Nephron (organoid): ENCODE data around the gene ISLR2.
"Not testable (repeated sequence)": the region's sequence is repeated elsewhere in the genome, so short reads cannot be mapped to it uniquely, and the experiment has no call there.

ENCODE experiments used
- H3K27ac Mint-ChIP-seq, 3 experiments: 2 replicates each; pipeline ENCODE4 v1.8.0; 2020; ENCODE audit warnings: mixed read lengths in 3 of 3, mild to moderate bottlenecking in 2 of 3, moderate library complexity in 1 of 3
- H3K27me3 Mint-ChIP-seq: 2 replicates; pipeline ENCODE4 v1.8.0; 2021; ENCODE audit warnings: low read depth, mild to moderate bottlenecking, moderate library complexity, mixed read lengths
- H3K36me3 Mint-ChIP-seq: 2 replicates; pipeline ENCODE4 v1.8.0; 2020; ENCODE audit warnings: low read depth, mixed read lengths
- H3K4me1 Mint-ChIP-seq: 2 replicates; pipeline ENCODE4 v1.8.0; 2020; ENCODE audit warnings: mixed read lengths
- H3K4me3 Mint-ChIP-seq, 3 experiments: 2 replicates each; pipeline ENCODE4 v1.8.0; 2020; ENCODE audit warnings: mild to moderate bottlenecking in 3 of 3, mixed read lengths in 3 of 3, moderate library complexity in 2 of 3
- H3K9me3 Mint-ChIP-seq: 2 replicates; pipeline ENCODE4 v1.8.0; 2020; ENCODE audit warnings: mixed read lengths
- CTCF ChIP-seq, 3 experiments: fragments of 200-600 bp; sonication (generic); IDR thresholded peaks; one replicate each; pipeline ENCODE4 v1.5.0; 2021; ENCODE audit warnings: antibody characterized with exemption in 3 of 3; ENCODE audit not compliant: unreplicated experiment in 3 of 3

ISLR2 gene

GRCh38 chr15:74158855-74159650 is 28.7 kb downstream of the ISLR2 start:
- Mint-ChIP-seq H3K27me3 (peaks cover 10% of the 10 kb centered on the region), H3K36me3 (no peaks in the 10 kb centered on the region)

GRCh38 chr15:74159773-74160172 is 29.4 kb downstream of the ISLR2 start:
- H3K9me3 Mint-ChIP-seq: peaks cover 2% of the 10 kb centered on the region
- H3K27me3 Mint-ChIP-seq: peaks cover 10% of the 10 kb centered on the region
- no peak for TF ChIP-seq CTCF (IDR thresholded peaks at IDR 0.05; ENCODE audit: unreplicated experiment in 3 of 3)
- H3K4me1 Mint-ChIP-seq: peaks cover 65% of the 10 kb centered on the region
- no peaks in the 10 kb centered on the region for H3K36me3 Mint-ChIP-seq
- H3K27ac Mint-ChIP-seq: peak overlapping the region in 2 of 3 experiments; percentile 73 to 95
- no peak overlapping the region for H3K4me3 Mint-ChIP-seq

More at GRCh38 chr15:74158855-74159650, 28.7 kb downstream of the ISLR2 start:
- Mint-ChIP-seq H3K27ac (peak overlapping the region; percentile 48 to 95 (median 73)), H3K9me3 (no peaks in the 10 kb centered on the region), H3K4me3 (no peak overlapping the region), H3K4me1 (peaks cover 65% of the 10 kb centered on the region)
- TF ChIP-seq CTCF (IDR thresholded peaks at IDR 0.05; ENCODE audit: unreplicated experiment in 3 of 3): no peak

DNA sequence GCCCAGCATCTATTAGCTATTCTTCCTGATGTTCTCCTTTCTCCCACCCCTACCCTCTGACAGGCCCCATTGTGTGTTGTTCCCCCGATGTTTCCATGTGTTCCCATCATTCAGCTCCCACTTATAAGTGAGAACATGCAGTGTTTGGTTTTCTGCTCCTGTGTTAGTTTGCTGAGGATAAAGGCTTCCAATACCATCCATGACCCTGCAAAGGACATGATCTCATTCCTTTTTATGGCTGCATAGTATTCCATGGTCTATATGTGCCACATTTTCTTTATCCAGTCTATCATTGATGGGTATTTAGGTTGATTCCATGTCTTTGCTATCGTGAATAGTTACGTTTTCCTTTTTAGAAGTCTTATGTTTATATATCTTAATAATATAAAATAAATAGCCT is 30.0 kb downstream of the ISLR2 start:
- H3K4me1 Mint-ChIP-seq: peaks cover 60% of the 10 kb centered on the region
- peak overlapping the region in 1 of 3 experiments; percentile 58 for H3K27ac Mint-ChIP-seq
- not testable (repeated sequence) for H3K36me3 Mint-ChIP-seq, H3K9me3 Mint-ChIP-seq, H3K27me3 Mint-ChIP-seq, H3K4me3 Mint-ChIP-seq

DNA sequence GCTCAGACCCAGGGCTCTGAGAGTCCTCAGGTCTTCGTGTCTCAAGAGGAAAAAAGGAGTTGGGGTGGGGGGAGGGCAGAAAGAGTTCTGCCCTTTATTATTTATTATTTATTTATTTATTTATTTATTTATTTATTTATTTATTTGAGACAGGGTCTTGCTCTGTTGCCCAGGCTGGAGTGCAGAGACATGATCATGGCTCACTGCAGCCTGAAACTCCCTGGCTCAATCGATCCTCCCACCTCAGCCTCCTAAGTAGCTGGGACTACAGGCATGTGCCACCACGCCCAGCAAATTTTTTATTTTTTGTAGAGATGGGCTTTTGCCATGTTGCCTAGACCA is 31.8 kb downstream of the ISLR2 start:
- Mint-ChIP-seq H3K4me1 (peaks cover 48% of the 10 kb centered on the region), H3K27ac (peak overlapping the region in 2 of 3 experiments; percentile 44 to 71)
- not testable (repeated sequence) for H3K27me3 Mint-ChIP-seq, H3K36me3 Mint-ChIP-seq, H3K4me3 Mint-ChIP-seq, H3K9me3 Mint-ChIP-seq

DNA sequence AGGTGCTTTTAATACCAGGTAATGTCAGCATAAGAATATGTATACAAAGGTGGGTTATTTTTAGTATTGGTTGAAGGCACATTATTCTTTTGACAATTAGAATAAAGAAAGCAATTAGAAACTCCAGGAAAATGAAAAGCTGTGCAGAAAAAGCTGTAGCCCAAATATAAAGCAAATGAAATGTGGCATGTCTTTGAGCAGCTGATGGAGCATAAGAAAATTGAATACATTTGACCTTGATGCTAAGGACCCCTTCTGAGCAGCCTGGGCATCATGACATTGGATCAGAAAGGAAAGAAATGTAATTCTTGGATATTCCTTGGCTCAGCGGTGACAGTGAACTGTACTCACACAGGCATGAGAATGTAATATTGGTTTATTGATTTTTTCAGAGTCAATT is 35.1 kb downstream of the ISLR2 start:
- peaks cover 48% of the 10 kb centered on the region for H3K4me1 Mint-ChIP-seq
- TF ChIP-seq CTCF (IDR thresholded peaks at IDR 0.05; ENCODE audit: unreplicated experiment in 3 of 3): no peak
- peak overlapping the region in 2 of 3 experiments; percentile 4 to 33 for H3K27ac Mint-ChIP-seq
- no peaks in the 10 kb centered on the region for H3K36me3 Mint-ChIP-seq
- H3K27me3 Mint-ChIP-seq: peaks cover 13% of the 10 kb centered on the region
- peaks cover 2% of the 10 kb centered on the region for H3K9me3 Mint-ChIP-seq
- no peak overlapping the region for H3K4me3 Mint-ChIP-seq

DNA sequence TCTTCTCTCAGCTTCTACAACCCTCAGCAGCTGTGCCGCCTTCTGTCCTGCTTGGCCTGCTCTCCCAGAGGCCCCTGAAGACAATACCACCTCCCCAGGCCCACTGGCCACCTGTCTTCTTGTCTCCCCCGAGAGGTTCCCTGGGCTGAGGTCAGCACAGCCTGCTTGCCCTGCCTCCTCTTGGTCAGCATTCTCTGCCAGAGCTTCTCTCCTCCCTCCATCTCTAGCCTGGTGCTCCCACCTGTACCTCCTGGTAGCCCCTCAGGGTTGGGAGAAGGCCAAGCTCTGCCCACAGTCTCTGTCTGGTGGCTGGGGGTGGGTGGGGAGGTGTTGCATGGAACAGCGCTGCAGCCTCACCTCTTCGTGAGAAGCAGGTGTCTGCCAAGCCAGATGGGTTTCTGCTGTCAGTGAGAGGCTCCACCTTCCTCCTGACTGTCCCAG is 37.5 kb downstream of the ISLR2 start:
- H3K4me1 Mint-ChIP-seq: peaks cover 53% of the 10 kb centered on the region
- H3K36me3 Mint-ChIP-seq: no peaks in the 10 kb centered on the region
- peaks cover 6% of the 10 kb centered on the region for H3K27me3 Mint-ChIP-seq

More for the DNA sequence above, 37.5 kb downstream of the ISLR2 start:
- Mint-ChIP-seq H3K9me3 (peaks cover 2% of the 10 kb centered on the region), H3K27ac (peak overlapping the region in 2 of 3 experiments; percentile 94 to 98), H3K4me3 (peak overlapping the region in 1 of 3 experiments; percentile 15)
- no peak for TF ChIP-seq CTCF (IDR thresholded peaks at IDR 0.05; ENCODE audit: unreplicated experiment in 3 of 3)
